ENCODE data around the gene ETV2.
"Not testable (repeated sequence)": the region's sequence is repeated elsewhere in the genome, so short reads cannot be mapped to it uniquely, and the experiment has no call there.

The ETV2 gene, protein sequence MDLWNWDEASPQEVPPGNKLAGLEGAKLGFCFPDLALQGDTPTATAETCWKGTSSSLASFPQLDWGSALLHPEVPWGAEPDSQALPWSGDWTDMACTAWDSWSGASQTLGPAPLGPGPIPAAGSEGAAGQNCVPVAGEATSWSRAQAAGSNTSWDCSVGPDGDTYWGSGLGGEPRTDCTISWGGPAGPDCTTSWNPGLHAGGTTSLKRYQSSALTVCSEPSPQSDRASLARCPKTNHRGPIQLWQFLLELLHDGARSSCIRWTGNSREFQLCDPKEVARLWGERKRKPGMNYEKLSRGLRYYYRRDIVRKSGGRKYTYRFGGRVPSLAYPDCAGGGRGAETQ

DNA sequence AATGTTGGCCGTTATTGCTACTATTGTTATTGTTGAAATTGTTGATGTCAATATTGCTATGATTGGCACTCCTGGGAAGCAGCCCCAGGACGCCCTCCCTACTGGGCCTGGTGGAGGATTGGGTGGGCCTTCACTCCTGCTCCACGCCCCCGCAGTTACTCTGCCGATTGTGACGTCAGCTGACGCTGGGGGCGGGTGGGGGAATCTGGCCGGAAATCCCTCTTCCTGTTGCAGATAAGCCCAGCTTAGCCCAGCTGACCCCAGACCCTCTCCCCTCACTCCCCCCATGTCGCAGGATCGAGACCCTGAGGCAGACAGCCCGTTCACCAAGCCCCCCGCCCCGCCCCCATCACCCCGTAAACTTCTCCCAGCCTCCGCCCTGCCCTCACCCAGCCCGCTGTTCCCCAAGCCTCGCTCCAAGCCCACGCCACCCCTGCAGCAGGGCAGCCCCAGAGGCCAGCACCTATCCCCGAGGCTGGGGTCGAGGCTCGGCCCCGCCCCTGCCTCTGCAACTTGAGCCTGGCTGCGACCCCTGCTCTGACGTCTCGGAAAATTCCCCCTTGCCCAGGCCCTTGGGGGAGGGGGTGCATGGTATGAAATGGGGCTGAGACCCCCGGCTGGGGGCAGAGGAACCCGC, at the start of gene ETV2:
TSS of gene ETV2 (plus strand) at position 231 of the 637 bp plus-strand sequence. CDS start 716 bp downstream, outside the sequence.
- peak in 1 of 4 experiments; percentile 12 for DNase-seq (ENCODE audit: low read depth in 4 of 4, low spot score in 1 of 4)

DNA sequence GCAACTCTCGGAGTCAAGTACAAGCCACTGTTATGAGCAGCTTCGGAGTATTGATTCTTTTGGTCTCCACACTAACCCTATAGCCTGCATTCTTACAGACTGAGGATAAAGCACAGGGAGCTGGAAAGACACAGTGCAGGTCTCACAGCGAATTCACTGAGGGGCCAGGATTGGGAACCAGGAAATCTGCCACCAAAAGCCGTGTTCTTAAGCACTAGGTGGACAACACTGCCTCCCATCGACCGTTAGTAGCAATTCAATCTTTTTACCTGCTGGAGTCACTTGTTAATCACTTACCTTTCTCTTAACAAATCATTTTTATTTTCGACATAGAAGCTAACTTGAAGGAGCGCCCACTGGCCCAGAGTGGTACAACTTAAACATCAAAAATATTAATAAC, 49.3 kb upstream of the ETV2 start:
- no peak for DNase-seq (ENCODE audit: low read depth in 4 of 4, low spot score in 1 of 4)

DNA sequence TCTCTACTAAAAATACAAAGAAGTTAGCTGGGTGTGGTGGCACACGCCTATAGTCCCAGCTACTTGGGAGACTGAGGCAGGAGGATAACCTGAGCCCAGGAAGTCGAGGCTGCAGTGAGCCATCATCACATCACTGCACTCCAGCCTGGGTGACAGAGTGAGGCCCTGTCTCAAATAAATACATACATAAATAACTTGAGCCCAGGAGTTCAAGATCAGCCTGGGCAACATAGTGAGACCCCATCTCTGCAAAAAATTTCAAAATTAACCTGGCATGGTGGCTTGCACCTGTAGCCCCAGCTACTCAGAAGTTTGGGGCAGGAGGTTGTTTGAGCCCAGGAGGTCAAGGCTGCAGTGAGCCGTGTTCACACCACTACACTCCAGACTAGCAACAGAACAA, 46.5 kb upstream of the ETV2 start:
- DNase-seq (ENCODE audit: low read depth in 4 of 4, low spot score in 1 of 4): not testable (repeated sequence)

DNA sequence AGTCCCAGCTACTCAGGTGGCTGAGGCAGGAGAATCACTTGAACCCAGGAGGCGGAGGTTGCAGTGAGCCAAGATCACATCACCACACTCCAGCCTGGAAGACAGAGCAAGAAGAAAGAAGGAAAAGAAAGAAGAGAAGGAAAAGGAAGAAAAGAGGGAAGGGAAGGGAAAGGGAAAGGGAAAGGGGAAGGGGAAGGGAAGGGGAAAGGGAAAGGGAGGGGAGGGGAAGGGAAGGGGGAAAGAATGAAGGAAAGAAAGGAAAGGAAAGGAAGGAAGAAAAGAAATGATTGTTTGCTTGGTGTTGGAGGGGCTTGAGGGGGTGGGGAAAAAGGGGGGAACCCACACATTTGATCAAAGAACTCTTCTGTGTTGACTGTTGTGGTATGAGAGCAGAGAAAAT, 45.6 kb upstream of the ETV2 start:
- DNase-seq (ENCODE audit: low read depth in 4 of 4, low spot score in 1 of 4): no peak

DNA sequence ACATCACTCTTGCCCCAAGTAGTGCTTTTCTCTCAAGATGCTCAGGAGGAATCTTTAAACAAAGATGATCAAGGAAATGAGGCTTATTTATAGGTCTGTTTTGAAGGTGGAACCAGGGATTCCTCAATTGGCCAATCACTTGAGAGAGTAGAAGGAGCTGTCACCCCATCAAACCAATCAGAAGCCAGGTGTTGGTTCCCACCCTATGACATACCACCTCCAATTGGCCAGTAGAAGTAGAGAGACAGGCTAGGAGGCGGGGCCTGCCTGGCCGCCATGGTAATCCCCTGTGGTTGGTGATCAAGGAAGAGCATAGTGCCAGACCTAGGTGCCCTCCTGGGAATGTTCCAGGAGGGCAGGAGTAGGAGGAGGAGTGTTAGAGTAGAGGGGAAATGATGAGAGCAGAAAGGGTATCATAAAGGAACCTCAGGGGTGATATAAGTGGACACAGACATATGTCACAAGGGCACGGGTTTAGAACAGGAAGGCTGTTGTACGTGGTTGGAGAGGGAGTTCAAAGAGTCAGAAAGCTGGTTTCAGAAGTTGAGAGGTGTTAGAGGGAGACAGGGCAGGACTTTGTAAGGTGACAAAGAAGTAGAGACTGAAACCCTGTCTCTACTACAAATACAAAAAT, 45.1 kb upstream of the ETV2 start:
- no peak for DNase-seq (ENCODE audit: low read depth in 4 of 4, low spot score in 1 of 4)

DNA sequence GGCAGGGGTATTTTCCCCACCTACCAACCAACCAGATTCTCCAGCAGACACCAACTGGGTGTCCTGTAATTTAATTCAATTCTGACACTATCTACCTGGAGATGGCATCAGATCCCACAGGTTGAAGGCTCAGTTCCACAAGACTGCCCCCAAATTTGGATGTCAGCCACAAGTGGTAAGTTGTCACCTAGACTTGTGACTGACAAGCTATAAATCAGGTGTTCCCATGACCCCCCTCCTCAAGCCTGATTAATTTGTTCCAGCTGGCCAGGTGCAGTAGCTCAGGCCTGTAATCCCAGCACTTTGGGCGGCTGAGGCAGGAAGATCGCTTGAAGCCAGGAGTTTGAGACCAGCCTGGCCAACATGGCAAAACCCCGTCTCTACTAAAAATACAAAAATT, 39.6 kb upstream of the ETV2 start:
- no peak for DNase-seq (ENCODE audit: low read depth in 4 of 4, low spot score in 1 of 4)

DNA sequence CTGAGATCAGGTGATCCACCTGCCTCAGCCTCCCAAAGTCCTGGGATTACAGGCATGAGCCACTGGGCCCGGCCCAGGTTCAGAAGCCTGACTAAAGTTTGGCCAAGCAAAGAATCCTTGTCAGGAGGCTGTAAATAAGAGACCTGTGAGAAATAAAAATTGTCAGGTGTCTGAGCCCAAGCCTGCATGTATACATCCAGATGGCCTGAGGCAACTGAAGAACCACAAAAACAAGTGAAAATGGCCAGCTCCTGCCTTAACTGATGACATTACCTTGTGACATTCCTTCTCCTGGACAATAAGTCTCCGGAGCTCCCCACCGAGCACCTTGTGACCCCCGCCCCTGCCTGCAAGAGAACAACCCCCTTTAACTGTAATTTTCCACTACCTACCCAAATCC, 37.1 kb upstream of the ETV2 start:
- not testable (repeated sequence) for DNase-seq (ENCODE audit: low read depth in 4 of 4, low spot score in 1 of 4)

DNA sequence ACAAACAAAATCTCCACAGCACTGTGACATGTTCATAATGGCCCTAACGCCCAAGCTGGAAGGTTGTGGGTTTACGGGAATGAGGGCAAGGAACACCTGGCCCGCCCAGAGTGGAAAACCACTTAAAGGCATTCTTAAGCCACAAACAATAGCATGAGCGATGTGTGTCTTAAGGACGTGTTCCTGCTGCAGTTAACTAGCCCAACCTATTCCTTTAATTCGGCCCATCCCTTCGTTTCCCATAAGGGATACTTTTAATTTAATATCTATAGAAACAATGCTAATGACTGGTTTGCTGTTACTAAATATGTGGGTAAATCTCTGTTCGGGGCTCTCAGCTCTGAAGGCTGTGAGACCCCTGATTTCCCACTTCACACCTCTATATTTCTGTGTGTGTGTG, 34.4 kb upstream of the ETV2 start:
- not testable (repeated sequence) for DNase-seq (ENCODE audit: low read depth in 4 of 4, low spot score in 1 of 4)

DNA sequence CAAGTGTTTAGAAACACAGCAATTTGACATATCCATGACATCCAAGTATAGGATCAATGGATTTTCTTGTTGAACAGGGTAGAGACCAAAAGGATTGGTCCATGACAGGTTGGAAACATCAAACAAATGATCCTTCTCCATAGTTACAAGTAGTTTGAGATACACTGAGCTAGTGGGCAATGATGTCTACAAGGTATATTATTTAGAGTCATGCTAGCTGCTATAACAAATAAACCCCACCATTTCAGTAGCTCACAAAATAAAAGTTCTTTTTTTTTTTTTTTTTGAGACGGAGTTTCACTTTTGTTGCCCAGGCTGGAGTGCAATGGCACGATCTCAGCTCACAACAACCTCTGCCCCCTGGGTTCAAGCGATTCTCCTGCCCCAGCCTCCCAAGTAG, 33.9 kb upstream of the ETV2 start:
- DNase-seq (ENCODE audit: low read depth in 4 of 4, low spot score in 1 of 4): no peak

DNA sequence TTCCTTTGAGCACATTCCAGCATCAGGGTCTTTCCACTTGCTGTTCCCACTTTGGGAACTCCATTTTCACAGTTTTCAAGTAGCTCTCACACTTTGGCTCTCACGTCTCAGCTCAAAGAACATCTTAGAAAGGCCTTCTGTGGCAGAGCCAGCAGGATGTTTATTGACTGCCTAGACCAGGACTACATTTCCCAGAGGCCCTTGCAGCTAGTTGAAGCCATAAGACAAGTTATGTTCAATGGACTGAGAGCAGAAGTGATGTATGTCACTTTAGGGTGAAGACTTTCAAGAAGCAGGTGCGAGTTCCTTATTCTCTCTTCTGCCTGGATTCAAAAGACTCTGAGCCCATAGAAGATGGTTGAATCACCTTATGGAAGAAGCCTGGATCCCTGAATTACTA, 33.3 kb upstream of the ETV2 start:
- DNase-seq (ENCODE audit: low read depth in 4 of 4, low spot score in 1 of 4): no peak

DNA sequence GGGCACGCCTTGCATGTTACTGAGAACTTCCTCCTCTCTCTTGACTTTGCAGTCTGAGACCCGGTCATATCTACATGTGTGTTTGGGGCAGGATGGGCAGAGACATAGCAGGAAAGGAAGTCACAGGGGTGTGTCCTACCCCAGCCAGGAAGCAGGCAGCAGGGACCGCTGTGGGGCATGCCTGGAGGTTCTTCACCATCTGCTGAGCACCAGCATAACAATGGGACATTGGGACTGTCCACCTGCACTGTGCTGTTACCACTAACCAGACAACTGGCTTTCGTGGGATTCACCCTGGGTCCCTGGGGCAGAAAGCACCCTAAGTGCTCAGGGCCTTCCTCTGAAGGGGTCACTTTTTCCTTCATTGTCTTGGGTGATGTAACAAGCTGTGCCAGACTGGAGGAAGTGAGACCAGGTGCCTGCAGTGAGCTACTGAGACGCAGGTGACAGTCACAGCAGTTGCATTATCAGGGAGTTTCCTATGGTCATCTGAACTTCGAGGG, 31.6 kb upstream of the ETV2 start:
- DNase-seq (ENCODE audit: low read depth in 4 of 4, low spot score in 1 of 4): no peak

DNA sequence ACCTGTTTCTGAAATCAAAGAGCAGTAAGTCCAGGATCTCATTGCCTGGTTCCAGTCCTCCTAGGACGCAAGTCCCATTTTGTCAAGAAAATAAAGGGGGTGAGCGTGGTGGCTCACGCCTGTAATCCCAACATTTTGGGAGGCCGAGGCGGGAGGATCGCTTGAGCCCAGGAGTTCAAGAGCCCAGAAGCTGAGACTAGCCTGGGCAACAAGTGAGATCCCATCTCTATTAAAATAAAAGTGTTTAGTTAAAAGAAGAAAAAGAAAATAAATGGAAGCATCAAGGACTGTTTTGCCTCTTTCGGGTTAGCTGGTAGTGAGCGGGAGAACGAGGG, 29.4 kb upstream of the ETV2 start:
- DNase-seq (ENCODE audit: low read depth in 4 of 4, low spot score in 1 of 4): no peak

DNA sequence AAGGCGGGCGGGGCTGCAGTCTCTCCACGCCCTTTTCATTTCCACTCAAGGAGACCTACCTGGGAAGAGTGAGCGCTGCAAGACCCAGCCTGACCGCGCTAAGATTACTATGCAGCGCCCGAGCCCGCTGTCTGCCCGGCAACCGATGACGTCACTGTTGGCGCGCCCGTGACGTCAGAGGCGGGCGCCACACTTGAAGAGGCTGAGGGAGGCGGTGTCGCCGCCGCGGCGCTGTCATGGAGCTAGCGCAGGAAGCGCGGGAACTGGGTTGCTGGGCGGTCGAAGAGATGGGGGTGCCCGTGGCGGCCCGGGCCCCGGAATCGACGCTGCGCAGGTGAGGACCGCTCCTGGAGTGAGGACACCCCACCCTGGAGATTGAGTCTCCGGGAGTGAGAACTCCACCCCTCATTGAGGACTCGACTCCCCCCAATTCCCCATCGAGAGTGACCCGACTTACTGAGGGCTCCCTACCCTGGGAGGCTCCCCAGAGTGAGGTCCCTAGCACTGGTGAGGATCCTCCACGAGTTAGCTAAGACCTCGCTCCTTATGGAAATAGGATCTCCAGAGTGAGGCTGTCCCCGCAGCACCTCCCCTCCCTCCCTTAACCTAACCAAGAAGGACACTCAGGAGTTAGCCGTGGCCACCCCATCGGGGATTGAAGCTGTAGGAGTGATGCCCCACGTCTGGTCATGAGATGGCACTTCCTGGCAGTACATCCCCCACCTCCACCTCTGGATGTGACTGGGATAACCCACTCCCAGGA, 28.8 kb upstream of the ETV2 start, which contains the start of gene HAUS5:
TSS of gene HAUS5 (plus strand) at position 177 of the 763 bp plus-strand sequence. CDS start at position 237, 60 bp downstream.
- peak; percentile 83 to 95 (median 92) for DNase-seq (ENCODE audit: low read depth in 4 of 4, low spot score in 1 of 4)

DNA sequence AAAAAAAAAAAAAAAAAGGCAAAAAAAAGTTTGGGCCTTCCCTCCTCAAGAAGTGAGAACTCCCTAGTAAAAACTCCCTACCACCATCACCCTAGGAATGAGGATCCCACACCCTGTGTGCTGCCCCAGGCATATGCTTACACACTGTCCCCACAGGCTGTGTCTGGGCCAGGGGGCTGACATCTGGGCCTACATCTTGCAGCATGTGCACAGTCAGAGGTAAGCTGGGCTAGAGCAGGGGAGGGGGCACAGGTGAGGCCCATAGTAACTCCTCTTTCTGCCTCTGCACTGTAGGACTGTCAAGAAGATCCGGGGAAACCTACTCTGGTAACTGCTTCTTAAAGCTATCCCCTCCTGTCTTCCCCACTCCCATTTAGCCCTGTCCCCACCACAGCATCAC, 28.0 kb upstream of the ETV2 start:
- DNase-seq (ENCODE audit: low read depth in 4 of 4, low spot score in 1 of 4): no peak

DNA sequence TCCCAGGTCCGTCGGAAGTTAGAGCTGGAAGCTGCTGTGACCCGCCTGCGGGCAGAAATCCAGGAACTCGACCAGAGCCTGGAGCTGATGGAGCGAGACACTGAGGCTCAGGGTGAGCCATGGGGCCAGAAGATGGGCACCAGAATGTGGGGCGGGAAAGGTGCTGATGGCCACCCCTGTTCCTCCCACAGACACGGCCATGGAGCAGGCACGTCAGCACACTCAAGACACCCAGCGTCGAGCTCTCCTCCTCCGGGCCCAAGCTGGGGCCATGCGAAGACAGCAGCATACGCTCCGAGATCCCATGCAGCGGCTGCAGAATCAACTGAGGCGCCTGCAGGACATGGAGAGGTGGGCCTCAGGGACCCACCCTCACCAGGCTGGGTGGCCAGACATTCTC, 26.5 kb upstream of the ETV2 start:
- DNase-seq (ENCODE audit: low read depth in 4 of 4, low spot score in 1 of 4): no peak

DNA sequence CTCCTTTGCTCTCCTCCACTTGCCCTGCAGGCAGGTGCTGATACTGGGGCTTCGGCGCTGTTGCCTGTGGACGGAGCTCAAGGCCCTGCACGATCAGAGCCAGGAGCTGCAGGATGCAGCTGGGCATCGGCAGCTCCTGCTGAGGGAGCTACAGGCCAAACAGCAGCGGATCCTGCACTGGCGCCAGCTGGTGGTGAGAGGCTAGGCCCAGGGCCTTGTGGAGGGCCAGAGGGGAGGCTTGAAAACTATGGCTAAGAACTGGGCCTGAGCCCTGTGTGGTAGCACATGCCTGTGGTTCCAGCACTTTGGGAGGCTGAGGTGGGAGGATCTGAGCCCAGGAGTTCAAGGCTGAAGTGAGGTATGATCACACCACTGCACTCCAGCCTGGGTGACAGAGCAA, 22.7 kb upstream of the ETV2 start:
- DNase-seq (ENCODE audit: low read depth in 4 of 4, low spot score in 1 of 4): no peak

DNA sequence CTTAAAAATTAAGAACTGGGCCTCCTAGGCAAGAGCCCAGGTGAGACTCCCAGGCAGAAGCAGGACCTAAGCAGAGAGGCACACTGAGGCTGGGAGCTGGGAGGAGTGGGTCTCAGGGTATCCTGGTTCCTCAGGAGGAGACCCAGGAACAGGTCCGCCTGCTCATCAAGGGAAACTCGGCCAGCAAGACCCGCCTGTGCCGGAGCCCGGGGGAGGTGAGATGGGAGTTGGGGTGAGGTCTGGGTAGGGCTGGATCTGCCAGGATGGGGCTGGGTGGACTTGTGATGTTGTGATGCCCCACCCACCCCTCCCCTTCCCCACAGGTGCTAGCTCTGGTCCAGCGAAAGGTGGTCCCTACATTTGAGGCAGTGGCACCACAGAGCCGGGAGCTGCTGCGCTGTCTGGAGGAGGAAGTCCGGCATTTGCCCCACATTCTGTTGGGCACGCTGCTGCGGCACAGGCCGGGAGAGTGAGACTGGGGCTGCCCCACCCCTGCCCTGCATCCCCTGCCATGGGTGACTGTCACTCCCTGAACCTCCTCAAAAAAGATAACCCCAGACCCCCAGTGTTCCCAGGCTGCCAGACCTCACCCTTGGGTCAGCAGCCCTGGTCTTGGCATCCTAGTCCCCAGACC, 22.1 kb upstream of the ETV2 start:
- DNase-seq (ENCODE audit: low read depth in 4 of 4, low spot score in 1 of 4): no peak

DNA sequence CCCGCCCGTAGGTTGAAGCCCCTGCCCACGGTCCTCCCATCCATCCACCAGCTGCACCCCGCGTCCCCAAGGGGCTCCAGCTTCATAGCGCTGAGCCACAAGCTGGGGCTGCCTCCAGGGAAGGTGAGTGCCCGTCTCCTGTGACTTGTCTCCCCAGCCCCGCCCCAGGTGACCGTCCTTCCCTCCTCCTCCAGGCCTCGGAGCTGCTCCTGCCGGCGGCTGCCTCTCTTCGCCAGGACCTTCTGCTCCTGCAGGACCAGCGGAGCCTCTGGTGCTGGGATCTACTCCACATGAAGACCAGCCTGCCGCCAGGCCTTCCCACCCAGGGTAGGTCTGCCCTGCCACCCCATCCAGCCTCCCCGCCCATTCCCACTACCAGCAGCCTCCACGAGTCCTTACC, 21.5 kb upstream of the ETV2 start:
- no peak for DNase-seq (ENCODE audit: low read depth in 4 of 4, low spot score in 1 of 4)

DNA sequence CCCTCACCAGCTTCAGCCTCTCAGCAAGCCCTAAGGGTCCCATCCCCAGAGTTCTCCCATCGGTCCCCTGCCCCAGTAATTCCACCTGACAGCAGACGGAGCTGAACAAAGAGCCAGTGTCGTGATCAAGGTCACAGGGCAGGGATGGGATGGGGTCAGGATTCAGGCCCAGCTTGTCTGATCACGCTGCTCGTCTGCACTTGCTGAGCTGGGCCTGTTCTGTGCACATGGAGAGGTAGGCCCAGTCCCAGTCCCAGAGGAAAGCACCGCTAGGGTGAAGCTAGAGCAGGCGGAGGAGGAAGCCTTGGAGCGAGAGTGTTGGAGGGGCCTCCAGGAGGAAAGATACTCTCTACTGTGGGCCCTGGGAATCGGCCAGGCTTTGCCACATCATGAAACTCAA, 19.8 kb upstream of the ETV2 start:
- no peak for DNase-seq (ENCODE audit: low read depth in 4 of 4, low spot score in 1 of 4)

DNA sequence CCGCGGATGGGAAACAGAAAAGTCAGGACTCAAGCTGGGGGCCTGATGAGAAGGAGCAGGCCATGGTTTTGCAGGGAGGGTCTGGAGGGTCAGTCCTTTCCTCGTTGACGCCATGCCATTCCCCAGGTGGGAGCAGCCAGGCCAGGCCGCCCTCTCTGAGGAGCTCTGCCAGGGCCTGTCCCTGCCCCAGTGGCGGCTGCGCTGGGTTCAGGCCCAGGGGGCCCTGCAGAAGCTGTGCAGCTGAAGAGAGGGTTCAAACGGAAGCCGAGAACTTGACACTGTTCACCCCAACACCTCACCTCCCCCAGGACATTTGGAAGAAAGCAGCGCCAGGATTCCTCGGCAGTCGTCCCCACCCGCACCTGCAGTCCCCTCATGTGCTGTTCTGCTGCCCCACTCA, 18.8 kb upstream of the ETV2 start:
- DNase-seq (ENCODE audit: low read depth in 4 of 4, low spot score in 1 of 4): no peak
